ENCODE results near the gene FAM161B.

FAM161B gene

DNA sequence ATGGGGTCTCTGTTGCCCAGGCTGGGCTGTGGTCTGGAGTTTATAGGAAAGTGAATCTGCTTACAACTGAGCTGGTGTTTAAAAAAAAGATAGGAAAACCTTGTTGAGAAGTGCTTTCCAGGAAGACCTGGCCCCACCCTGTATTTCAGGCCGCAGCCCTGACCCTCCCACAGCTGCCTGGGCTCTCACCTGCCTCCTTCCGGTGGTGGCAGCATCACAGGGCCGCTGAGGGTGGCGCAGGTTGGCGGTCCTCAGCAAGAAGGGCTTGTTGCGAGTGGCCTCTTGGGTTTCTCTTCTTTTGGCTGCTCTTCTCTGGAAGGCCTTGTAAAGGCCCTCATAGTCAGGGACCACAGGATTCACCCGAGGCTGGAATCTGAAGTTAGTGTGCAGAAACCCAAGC, 7.7 kb downstream of the FAM161B start:
- no peak overlapping the region for H3K4me3 ChIP-seq (replicated peaks; ENCODE audit: insufficient read depth, low read length)
- DNase-seq (ENCODE audit: low read depth in 1 of 2, low spot score in 1 of 2) = no peak
- no peak for TF ChIP-seq POLR2AphosphoS5 (IDR thresholded peaks at IDR 0.05; ENCODE audit: low read depth)
- TF ChIP-seq CTCF (IDR thresholded peaks at IDR 0.05; ENCODE audit: insufficient read depth, low read length) = no peak
- TF ChIP-seq, protein P1, sequence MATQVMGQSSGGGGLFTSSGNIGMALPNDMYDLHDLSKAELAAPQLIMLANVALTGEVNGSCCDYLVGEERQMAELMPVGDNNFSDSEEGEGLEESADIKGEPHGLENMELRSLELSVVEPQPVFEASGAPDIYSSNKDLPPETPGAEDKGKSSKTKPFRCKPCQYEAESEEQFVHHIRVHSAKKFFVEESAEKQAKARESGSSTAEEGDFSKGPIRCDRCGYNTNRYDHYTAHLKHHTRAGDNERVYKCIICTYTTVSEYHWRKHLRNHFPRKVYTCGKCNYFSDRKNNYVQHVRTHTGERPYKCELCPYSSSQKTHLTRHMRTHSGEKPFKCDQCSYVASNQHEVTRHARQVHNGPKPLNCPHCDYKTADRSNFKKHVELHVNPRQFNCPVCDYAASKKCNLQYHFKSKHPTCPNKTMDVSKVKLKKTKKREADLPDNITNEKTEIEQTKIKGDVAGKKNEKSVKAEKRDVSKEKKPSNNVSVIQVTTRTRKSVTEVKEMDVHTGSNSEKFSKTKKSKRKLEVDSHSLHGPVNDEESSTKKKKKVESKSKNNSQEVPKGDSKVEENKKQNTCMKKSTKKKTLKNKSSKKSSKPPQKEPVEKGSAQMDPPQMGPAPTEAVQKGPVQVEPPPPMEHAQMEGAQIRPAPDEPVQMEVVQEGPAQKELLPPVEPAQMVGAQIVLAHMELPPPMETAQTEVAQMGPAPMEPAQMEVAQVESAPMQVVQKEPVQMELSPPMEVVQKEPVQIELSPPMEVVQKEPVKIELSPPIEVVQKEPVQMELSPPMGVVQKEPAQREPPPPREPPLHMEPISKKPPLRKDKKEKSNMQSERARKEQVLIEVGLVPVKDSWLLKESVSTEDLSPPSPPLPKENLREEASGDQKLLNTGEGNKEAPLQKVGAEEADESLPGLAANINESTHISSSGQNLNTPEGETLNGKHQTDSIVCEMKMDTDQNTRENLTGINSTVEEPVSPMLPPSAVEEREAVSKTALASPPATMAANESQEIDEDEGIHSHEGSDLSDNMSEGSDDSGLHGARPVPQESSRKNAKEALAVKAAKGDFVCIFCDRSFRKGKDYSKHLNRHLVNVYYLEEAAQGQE (IDR thresholded peaks at IDR 0.05; ENCODE audit: insufficient replicate concordance, low read depth) = no peak
- no peak for TF ChIP-seq GABPA (IDR thresholded peaks at IDR 0.05; ENCODE audit: low read depth)
- TF ChIP-seq SPI1 (IDR thresholded peaks at IDR 0.05; ENCODE audit: borderline replicate concordance, low read depth) = no peak
- no peaks in the 10 kb centered on the region for H3K27me3 ChIP-seq (ENCODE audit: insufficient read depth, poor library complexity, severe bottlenecking)
- H3K27ac ChIP-seq (replicated peaks) = no peak overlapping the region

DNA sequence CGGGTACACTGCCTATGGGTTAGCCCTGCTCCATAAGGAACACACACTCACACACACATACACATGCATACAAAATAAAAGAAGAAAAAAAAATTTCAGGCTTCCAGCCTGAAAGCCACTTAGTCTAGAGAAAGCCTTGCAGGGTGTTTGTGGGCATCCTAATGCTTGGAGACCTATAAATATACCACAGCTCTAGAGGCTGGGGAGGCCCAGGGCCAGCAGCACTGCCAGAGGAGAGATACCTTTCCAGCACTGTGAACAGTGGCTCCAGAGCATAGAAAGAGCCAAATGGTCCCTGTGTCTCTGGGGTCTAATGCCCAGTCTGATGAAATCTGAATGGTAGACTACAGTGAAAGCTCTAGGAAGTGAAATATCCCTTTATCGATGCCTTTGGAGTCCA, 12.9 kb downstream of the FAM161B start:
- H3K27ac ChIP-seq (replicated peaks) = no peak overlapping the region
- H3K4me3 ChIP-seq (replicated peaks; ENCODE audit: insufficient read depth, low read length) = no peak overlapping the region
- DNase-seq (ENCODE audit: low read depth in 1 of 2, low spot score in 1 of 2) = no peak
- no peak for TF ChIP-seq POLR2AphosphoS5 (IDR thresholded peaks at IDR 0.05; ENCODE audit: low read depth)
- no peak for TF ChIP-seq SPI1 (IDR thresholded peaks at IDR 0.05; ENCODE audit: borderline replicate concordance, low read depth)
- H3K27me3 ChIP-seq (ENCODE audit: insufficient read depth, poor library complexity, severe bottlenecking) = no peaks in the 10 kb centered on the region

DNA sequence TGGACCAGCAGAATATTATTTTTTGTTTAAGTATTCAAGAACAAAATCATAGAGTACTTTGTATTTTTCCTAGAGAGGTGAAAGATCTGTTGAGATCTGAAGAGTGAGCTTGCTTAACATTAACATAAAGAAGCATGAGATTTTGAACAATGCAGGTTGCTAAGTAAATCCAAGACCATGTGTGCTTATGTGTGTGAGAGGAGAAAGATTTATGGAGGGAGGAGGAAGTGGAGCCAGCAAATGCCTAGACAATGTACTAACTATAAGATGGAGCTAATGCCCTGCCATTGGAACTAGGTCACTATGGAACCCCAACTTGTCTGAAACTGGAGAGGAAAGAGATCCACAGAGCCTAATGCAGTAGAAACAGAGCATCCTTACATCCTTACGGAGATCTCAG, 13.3 kb downstream of the FAM161B start:
- DNase-seq (ENCODE audit: low read depth in 1 of 2, low spot score in 1 of 2) = no peak
- TF ChIP-seq POLR2AphosphoS5 (IDR thresholded peaks at IDR 0.05; ENCODE audit: low read depth) (no peak), GABPA (IDR thresholded peaks at IDR 0.05; ENCODE audit: low read depth) (no peak), CTCF (IDR thresholded peaks at IDR 0.05; ENCODE audit: insufficient read depth, low read length) (no peak), SPI1 (IDR thresholded peaks at IDR 0.05; ENCODE audit: borderline replicate concordance, low read depth) (no peak)
- TF ChIP-seq, protein P1 (IDR thresholded peaks at IDR 0.05; ENCODE audit: insufficient replicate concordance, low read depth) = no peak
- no peaks in the 10 kb centered on the region for H3K27me3 ChIP-seq (ENCODE audit: insufficient read depth, poor library complexity, severe bottlenecking)
- H3K4me3 ChIP-seq (replicated peaks; ENCODE audit: insufficient read depth, low read length) = no peak overlapping the region
- H3K27ac ChIP-seq (replicated peaks) = no peak overlapping the region

DNA sequence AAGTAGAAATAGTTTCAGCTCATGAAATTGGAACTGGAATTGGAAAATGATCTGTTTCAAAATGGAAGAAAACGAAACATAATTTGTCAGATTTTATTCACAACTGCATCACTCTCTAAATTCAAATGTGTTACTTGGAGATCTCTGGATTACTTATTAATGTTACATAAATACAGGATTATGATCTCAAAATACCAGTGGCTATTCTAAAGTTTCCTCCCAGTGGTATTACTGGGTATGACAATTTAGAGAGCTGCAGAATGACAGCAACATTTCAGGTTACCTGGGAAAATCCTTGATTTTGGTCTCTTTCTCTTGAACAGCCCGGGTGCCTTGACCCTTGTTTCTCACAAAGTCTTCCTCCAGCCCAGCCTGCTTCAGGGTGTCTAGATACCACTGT, 14.2 kb downstream of the FAM161B start:
- no peak overlapping the region for H3K4me3 ChIP-seq (replicated peaks; ENCODE audit: insufficient read depth, low read length)
- no peak overlapping the region for H3K27ac ChIP-seq (replicated peaks)
- H3K27me3 ChIP-seq (ENCODE audit: insufficient read depth, poor library complexity, severe bottlenecking) = no peaks in the 10 kb centered on the region
- DNase-seq (ENCODE audit: low read depth in 1 of 2, low spot score in 1 of 2) = no peak
- TF ChIP-seq GABPA (IDR thresholded peaks at IDR 0.05; ENCODE audit: low read depth) (no peak), CTCF (IDR thresholded peaks at IDR 0.05; ENCODE audit: insufficient read depth, low read length) (no peak), POLR2AphosphoS5 (IDR thresholded peaks at IDR 0.05; ENCODE audit: low read depth) (no peak), SPI1 (IDR thresholded peaks at IDR 0.05; ENCODE audit: borderline replicate concordance, low read depth) (no peak)

Data from HL-60 (cell line).